ENCODE results near the gene ACSS1. TPM values are rescaled to one million over a fixed set of nuclear protein-coding genes. Genes with fewer than 3 reads are reported as not detected.

ACSS1 gene
- total RNA-seq, 1 experiment from 2014 or later, result 0.61 TPM

DNA sequence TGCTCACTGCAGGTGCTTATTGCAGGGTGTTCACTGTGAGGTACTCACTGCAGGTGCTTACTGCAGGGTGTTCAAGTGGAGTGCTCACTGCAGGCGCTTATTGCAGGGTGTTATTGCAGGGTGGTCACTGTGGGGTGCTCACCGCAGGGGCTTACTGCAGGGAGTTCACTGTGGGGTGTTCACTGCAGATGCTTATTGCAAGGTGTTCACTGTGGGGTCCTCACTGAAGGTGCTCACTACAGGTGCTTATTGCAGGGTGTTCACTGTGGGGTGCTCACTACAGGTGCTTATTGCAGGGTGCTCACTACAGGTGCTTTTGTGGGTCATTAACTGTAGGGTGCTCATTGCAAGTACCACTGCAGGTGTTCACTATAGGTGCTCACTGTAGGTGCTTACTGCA lies 85.6 kb downstream of the ACSS1 start:
- Histone ChIP-seq H3T11ph (ENCODE audit: low read length) (no peak overlapping the region), H2BK20ac (ENCODE audit: low read depth, low read length, poor library complexity, severe bottlenecking) (no peak overlapping the region), H3K27ac (ENCODE audit: insufficient read length, low read depth, low read length) (no peak overlapping the region), H3K56ac (ENCODE audit: insufficient read length, low read depth, low read length) (no peak overlapping the region), H3K23ac (ENCODE audit: insufficient read length, low read depth, low read length) (no peak overlapping the region), H4K91ac (ENCODE audit: insufficient read length, low read depth, low read length) (no peak overlapping the region), H2BK12ac (ENCODE audit: insufficient read length, low read depth, low read length) (no peak overlapping the region), H3K79me2 (ENCODE audit: insufficient read depth, low read length) (no peaks in the 10 kb centered on the region), H3K14ac (ENCODE audit: insufficient read depth, low read length) (no peak overlapping the region), H4K20me1 (ENCODE audit: control insufficient read depth, insufficient read depth, insufficient read length) (no peaks in the 10 kb centered on the region), H3K23me2 (ENCODE audit: insufficient read length, low read depth, low read length, poor library complexity, severe bottlenecking) (no peaks in the 10 kb centered on the region), H3K4ac (ENCODE audit: low read depth, low read length) (no peak overlapping the region), H2BK5ac (ENCODE audit: insufficient read length, low read length) (no peak overlapping the region), H3K18ac (ENCODE audit: insufficient read length, low read depth, low read length) (no peak overlapping the region), H2AFZ (ENCODE audit: low read length) (no peak overlapping the region), H3K9ac (ENCODE audit: extremely low read depth, insufficient read length, low read length) (no peak overlapping the region), H2BK120ac (ENCODE audit: low read depth, low read length, poor library complexity, severe bottlenecking) (no peak overlapping the region), H3K79me1 (ENCODE audit: insufficient read depth, low read depth, low read length, poor library complexity, severe bottlenecking) (no peaks in the 10 kb centered on the region), H3K4me2 (ENCODE audit: insufficient read depth, insufficient read length, low read length) (no peak overlapping the region), H2AK5ac (ENCODE audit: insufficient read length, low read length) (no peak overlapping the region), H3K27me3 (ENCODE audit: insufficient read depth, low read length) (no peaks in the 10 kb centered on the region), H2BK15ac (ENCODE audit: low read depth, low read length) (no peak overlapping the region), H3K9me3 (ENCODE audit: control insufficient read depth, low read depth, low read length) (peaks cover 6% of the 10 kb centered on the region), H4K5ac (ENCODE audit: insufficient read length, low read depth, low read length) (no peak overlapping the region), H4K8ac (replicated peaks; ENCODE audit: insufficient read length, low read depth, low read length) (no peak overlapping the region), H3K4me1 (ENCODE audit: insufficient read depth, low read length) (no peaks in the 10 kb centered on the region)
- TF ChIP-seq, protein P1, sequence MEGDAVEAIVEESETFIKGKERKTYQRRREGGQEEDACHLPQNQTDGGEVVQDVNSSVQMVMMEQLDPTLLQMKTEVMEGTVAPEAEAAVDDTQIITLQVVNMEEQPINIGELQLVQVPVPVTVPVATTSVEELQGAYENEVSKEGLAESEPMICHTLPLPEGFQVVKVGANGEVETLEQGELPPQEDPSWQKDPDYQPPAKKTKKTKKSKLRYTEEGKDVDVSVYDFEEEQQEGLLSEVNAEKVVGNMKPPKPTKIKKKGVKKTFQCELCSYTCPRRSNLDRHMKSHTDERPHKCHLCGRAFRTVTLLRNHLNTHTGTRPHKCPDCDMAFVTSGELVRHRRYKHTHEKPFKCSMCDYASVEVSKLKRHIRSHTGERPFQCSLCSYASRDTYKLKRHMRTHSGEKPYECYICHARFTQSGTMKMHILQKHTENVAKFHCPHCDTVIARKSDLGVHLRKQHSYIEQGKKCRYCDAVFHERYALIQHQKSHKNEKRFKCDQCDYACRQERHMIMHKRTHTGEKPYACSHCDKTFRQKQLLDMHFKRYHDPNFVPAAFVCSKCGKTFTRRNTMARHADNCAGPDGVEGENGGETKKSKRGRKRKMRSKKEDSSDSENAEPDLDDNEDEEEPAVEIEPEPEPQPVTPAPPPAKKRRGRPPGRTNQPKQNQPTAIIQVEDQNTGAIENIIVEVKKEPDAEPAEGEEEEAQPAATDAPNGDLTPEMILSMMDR (conservative IDR thresholded peaks at IDR 0.05), result no peak
- H3K27ac Mint-ChIP-seq, result no peak overlapping the region
- no peaks in the 10 kb centered on the region for H3K27me3 Mint-ChIP-seq (ENCODE audit: low read depth)
- peaks cover 46 to 71% (median 59%) of the 10 kb centered on the region in 3 experiments for H3K36me3 Mint-ChIP-seq (ENCODE audit: insufficient read depth in 1 of 3, low read depth in 3 of 3)
- no peaks in the 10 kb centered on the region for H3K4me1 Mint-ChIP-seq
- DNase-seq, result no peak
- no peak overlapping the region for H3K4me3 Mint-ChIP-seq
- peaks cover 13% of the 10 kb centered on the region in 2 experiments for H3K9me3 Mint-ChIP-seq
- no CpG with 5 or more reads among the region's 2 CpGs for WGBS (ENCODE audit: extremely low coverage, insufficient read length, low lambda C conversion rate)

Measured in H9 (cell line).